Activated CD8-positive, alpha-beta T cell treated with anti-CD3 and anti-CD28 coated beads for 36 hours (primary cell): ENCODE data around the gene FATE1. TPM values are rescaled to one million over a fixed set of nuclear protein-coding genes. Genes with fewer than 3 reads are reported as not detected.

Source experiments
- ATAC-seq: fragments of 200-7000 bp; cut with Tn5 transposase; one replicate; pipeline ENCODE4 v1.10.0; 2021; ENCODE audit warnings: mild to moderate bottlenecking, moderate library complexity
- CTCF ChIA-PET: fragments of 350-600 bp; sonication (Branson Sonifier 250); formaldehyde crosslinking; loops from one replicate; lab custom pipeline; 2021; ENCODE audit warnings: antibody characterized with exemption; lab: Charles Lee
- POLR2A ChIA-PET: fragments of 350-600 bp; sonication (Branson Sonifier 250); formaldehyde crosslinking; loops from one replicate; lab custom pipeline; 2021; ENCODE audit warnings: antibody characterized with exemption; lab: Charles Lee
- DNase-seq: peaks from one replicate; pipeline ENCODE4 v3.0.0-alpha.2; 2020
- H3K27ac Mint-ChIP-seq: one replicate; pipeline ENCODE4 v1.8.0; 2021; ENCODE audit warnings: mild to moderate bottlenecking, mixed read lengths
- H3K27me3 Mint-ChIP-seq: one replicate; pipeline ENCODE4 v1.8.0; 2021; ENCODE audit warnings: mixed read lengths
- H3K36me3 Mint-ChIP-seq: one replicate; pipeline ENCODE4 v1.8.0; 2021; ENCODE audit warnings: low read depth, mixed read lengths
- H3K4me1 Mint-ChIP-seq: one replicate; pipeline ENCODE4 v1.8.0; 2021; ENCODE audit warnings: low read depth, mixed read lengths
- H3K4me3 Mint-ChIP-seq: one replicate; pipeline ENCODE4 v1.8.0; 2021; ENCODE audit warnings: mild to moderate bottlenecking, moderate library complexity, mixed read lengths
- H3K9me3 Mint-ChIP-seq: one replicate; pipeline ENCODE4 v1.8.0; 2021; ENCODE audit warnings: mixed read lengths
- CTCF ChIP-seq: fragments of 200-600 bp; IDR thresholded peaks from one replicate; pipeline ENCODE4 v1.8.0; 2022; ENCODE audit warnings: antibody characterized with exemption, mild to moderate bottlenecking
- intact Hi-C: fragments of 100-400 bp; cut with micrococcal nuclease; formaldehyde crosslinking; loops from one replicate; pipeline ENCODE4 v1.10.0; 2022
- total RNA-seq, 2 experiments: library from RNA; stranded (reverse); gene quantifications; one replicate each; pipeline ENCODE4 v1.2.3, GENCODE V29; 2021

FATE1 gene
- total RNA-seq, 2 experiments from 2014 or later = not detected

DNA sequence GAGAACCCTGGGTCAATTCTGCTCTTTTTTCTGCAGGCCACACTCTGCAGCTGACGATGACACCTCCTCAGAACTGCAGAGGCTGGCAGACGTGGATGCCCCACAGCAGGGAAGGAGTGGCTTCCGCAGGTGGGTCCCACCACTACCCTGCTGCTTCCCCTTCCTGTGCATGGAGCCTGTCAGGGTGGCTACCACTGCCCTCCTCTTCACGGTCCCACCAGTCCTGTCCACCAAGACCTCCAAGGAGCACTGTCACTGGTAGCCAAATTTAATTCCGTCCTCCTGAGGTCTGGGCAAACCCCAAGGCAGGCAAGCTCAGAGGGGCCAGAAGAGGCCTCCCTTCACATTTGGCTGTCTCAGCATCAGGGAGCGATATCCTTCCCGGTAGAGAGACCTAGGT, 22.9 kb downstream of the FATE1 start:
- Mint-ChIP-seq H3K36me3 (no peaks in the 10 kb centered on the region), H3K9me3 (no peaks in the 10 kb centered on the region), H3K27me3 (peaks cover 2% of the 10 kb centered on the region), H3K4me3 (no peak overlapping the region), H3K4me1 (no peaks in the 10 kb centered on the region), H3K27ac (no peak overlapping the region)
- ChIA-PET POLR2A (no interaction called here), CTCF (no interaction called here)
- ATAC-seq = no peak
- intact Hi-C loops = no loop called here
- TF ChIP-seq CTCF = no peak
- no peak for DNase-seq

- no peak for DNase-seq
- no peak for TF ChIP-seq CTCF
- no peaks in the 10 kb centered on the region for H3K36me3 Mint-ChIP-seq
- ATAC-seq = no peak
- intact Hi-C loops = no loop called here
- H3K27ac Mint-ChIP-seq = no peak overlapping the region
- H3K4me3 Mint-ChIP-seq = no peak overlapping the region
- H3K4me1 Mint-ChIP-seq = no peaks in the 10 kb centered on the region
- H3K27me3 Mint-ChIP-seq = peaks cover 2% of the 10 kb centered on the region
- POLR2A ChIA-PET = no interaction called here
- no peaks in the 10 kb centered on the region for H3K9me3 Mint-ChIP-seq
- CTCF ChIA-PET = no interaction called here
Observed at GRCh38 chrX:151741606-151742005, 25.8 kb downstream of the FATE1 start.

DNA sequence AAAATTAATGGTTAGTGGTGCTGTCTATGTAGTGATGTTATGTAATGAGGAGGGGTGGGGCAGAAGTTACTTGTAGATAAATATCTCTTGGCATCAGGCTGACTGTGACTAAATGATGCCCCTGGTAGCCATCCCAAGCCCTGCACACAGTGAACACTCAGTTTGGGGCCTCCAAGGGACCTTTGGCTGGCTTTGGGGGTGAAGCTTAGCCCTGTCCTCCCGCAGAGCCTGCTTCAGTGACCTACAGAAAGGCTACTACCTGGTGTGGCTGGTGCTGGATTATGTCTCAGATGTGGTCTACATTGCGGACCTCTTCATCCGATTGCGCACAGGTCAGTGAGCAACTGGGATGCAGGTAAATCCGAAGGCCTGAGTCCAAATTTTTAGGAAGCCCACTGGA, 26.5 kb downstream of the FATE1 start:
- no peak for DNase-seq
- Mint-ChIP-seq H3K27ac (no peak overlapping the region), H3K9me3 (no peaks in the 10 kb centered on the region), H3K4me1 (no peaks in the 10 kb centered on the region), H3K27me3 (peaks cover 2% of the 10 kb centered on the region), H3K4me3 (no peak overlapping the region), H3K36me3 (no peaks in the 10 kb centered on the region)
- no peak for ATAC-seq
- CTCF ChIA-PET = no interaction called here
- POLR2A ChIA-PET = no interaction called here
- intact Hi-C loops = no loop called here
- no peak for TF ChIP-seq CTCF

GRCh38 chrX:151743651-151744470, 28.0 kb downstream of the FATE1 start:
- Mint-ChIP-seq H3K4me1 (no peaks in the 10 kb centered on the region), H3K27ac (no peak overlapping the region)
- no peak for DNase-seq

More at GRCh38 chrX:151743651-151744470, 28.0 kb downstream of the FATE1 start:
- intact Hi-C loops = no loop called here
- ChIA-PET POLR2A (no interaction called here), CTCF (no interaction called here)
- H3K27me3 Mint-ChIP-seq = peaks cover 2% of the 10 kb centered on the region
- no peaks in the 10 kb centered on the region for H3K9me3 Mint-ChIP-seq
- TF ChIP-seq CTCF = no peak
- H3K4me3 Mint-ChIP-seq = no peak overlapping the region
- no peaks in the 10 kb centered on the region for H3K36me3 Mint-ChIP-seq
- no peak for ATAC-seq
